ENCODE results near the gene LPAR4. TPM values are rescaled to one million over a fixed set of nuclear protein-coding genes. Genes with fewer than 3 reads are reported as not detected.

LPAR4 gene
- polyA plus RNA-seq, 1 donor from 2014 or later, result 2.8 TPM

- Histone ChIP-seq H3K36me3 (ENCODE audit: insufficient read depth, low read length) (no peaks in the 10 kb centered on the region), H3K9me3 (ENCODE audit: low read length) (no peaks in the 10 kb centered on the region), H3K9ac (ENCODE audit: low read length) (no peak overlapping the region), H3K4me2 (ENCODE audit: low read length) (no peak overlapping the region), H3K4me3 (ENCODE audit: low read length) (no peak overlapping the region), H3K9me2 (ENCODE audit: insufficient read depth, low read length) (no peaks in the 10 kb centered on the region), H4K20me1 (ENCODE audit: insufficient read depth) (no peaks in the 10 kb centered on the region), H3K27ac (ENCODE audit: low read length) (no peak overlapping the region), H3F3A (ENCODE audit: insufficient read depth, low read length, poor library complexity, severe bottlenecking) (no peaks in the 10 kb centered on the region), H2AFZ (ENCODE audit: low read depth, low read length) (no peak overlapping the region), H3K27me3 (ENCODE audit: insufficient read depth, low read depth, low read length) (no peaks in the 10 kb centered on the region), H3K79me2 (replicated peaks; ENCODE audit: insufficient read depth, low read length) (no peaks in the 10 kb centered on the region)
- TF ChIP-seq POLR2AphosphoS5 (IDR thresholded peaks at IDR 0.05) (no peak), RAD21 (conservative IDR thresholded peaks at IDR 0.05) (no peak), TAF1 (IDR thresholded peaks at IDR 0.05; ENCODE audit: low read depth) (no peak), EP300 (conservative IDR thresholded peaks at IDR 0.05; ENCODE audit: poor library complexity, severe bottlenecking) (no peak), MXI1 (conservative IDR thresholded peaks at IDR 0.05; ENCODE audit: poor library complexity, severe bottlenecking) (no peak), SMC3 (conservative IDR thresholded peaks at IDR 0.05; ENCODE audit: poor library complexity) (no peak)
These were observed 39.3 kb upstream of the LPAR4 start for GRCh38 chrX:78708262-78708661.

DNA sequence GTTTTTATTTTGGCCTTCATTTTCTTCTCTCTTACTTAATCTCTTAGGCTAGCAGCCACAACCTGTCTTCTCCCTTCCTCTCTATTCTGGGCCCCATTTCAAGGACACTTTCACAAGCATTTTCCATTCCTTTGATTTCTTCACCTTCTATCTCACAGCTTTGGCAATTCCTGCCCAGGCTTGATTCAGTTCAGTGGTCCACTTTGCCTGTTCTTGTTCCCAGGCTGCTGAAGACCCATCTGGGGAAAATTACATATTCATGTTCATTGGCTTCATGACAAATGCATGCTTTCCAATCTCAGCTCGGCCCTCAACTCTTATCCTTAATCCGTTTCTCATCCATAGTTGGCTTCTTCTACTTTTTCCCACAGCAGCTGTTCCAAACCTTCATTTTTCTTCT is 38.7 kb upstream of the LPAR4 start:
- Histone ChIP-seq H3K9ac (ENCODE audit: low read length) (no peak overlapping the region), H4K20me1 (ENCODE audit: insufficient read depth) (no peaks in the 10 kb centered on the region), H3K4me3 (ENCODE audit: low read length) (no peak overlapping the region), H3K79me2 (replicated peaks; ENCODE audit: insufficient read depth, low read length) (no peaks in the 10 kb centered on the region), H3K27ac (ENCODE audit: low read length) (no peak overlapping the region), H3F3A (ENCODE audit: insufficient read depth, low read length, poor library complexity, severe bottlenecking) (no peaks in the 10 kb centered on the region), H3K9me2 (ENCODE audit: insufficient read depth, low read length) (no peaks in the 10 kb centered on the region), H3K36me3 (ENCODE audit: insufficient read depth, low read length) (no peaks in the 10 kb centered on the region), H3K27me3 (ENCODE audit: insufficient read depth, low read depth, low read length) (no peaks in the 10 kb centered on the region), H2AFZ (ENCODE audit: low read depth, low read length) (no peak overlapping the region), H3K9me3 (ENCODE audit: low read length) (no peaks in the 10 kb centered on the region), H3K4me2 (ENCODE audit: low read length) (no peak overlapping the region)
- no peak for TF ChIP-seq EZH2 (IDR thresholded peaks at IDR 0.05; ENCODE audit: borderline replicate concordance, insufficient read depth, low read length, poor library complexity, severe bottlenecking)
- TF ChIP-seq EP300 (conservative IDR thresholded peaks at IDR 0.05; ENCODE audit: poor library complexity, severe bottlenecking), result no peak
- no peak for TF ChIP-seq MXI1 (conservative IDR thresholded peaks at IDR 0.05; ENCODE audit: poor library complexity, severe bottlenecking)
- no peak for TF ChIP-seq REST (IDR thresholded peaks at IDR 0.05; ENCODE audit: borderline replicate concordance)

DNA sequence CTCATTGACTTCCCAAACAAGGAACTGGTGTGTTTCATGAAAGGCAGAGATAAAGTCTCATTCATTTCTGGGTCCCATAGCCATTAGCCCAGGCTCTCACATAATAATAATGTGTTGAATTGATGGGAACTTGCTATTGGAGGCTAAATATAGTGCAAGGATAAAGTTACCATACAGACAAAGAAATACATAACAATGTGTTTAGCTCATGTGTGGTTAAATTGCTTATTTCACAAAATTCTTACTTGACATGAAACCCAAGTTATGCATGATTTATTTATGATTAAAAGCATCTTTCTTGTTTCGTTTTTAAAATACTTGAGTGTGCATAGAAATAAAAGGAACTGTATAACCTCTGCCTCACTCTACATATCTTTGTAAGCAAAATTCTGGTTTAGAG is 37.3 kb upstream of the LPAR4 start:
- Histone ChIP-seq H3K9me3 (ENCODE audit: low read length) (no peaks in the 10 kb centered on the region), H3K79me2 (replicated peaks; ENCODE audit: insufficient read depth, low read length) (no peaks in the 10 kb centered on the region), H3K9me2 (ENCODE audit: insufficient read depth, low read length) (no peaks in the 10 kb centered on the region), H3K27me3 (ENCODE audit: insufficient read depth, low read depth, low read length) (no peaks in the 10 kb centered on the region), H3K36me3 (ENCODE audit: insufficient read depth, low read length) (no peaks in the 10 kb centered on the region), H2AFZ (ENCODE audit: low read depth, low read length) (no peak overlapping the region), H3K4me2 (ENCODE audit: low read length) (no peak overlapping the region), H3K9ac (ENCODE audit: low read length) (no peak overlapping the region), H3K27ac (ENCODE audit: low read length) (no peak overlapping the region), H3K4me3 (ENCODE audit: low read length) (no peak overlapping the region), H4K20me1 (ENCODE audit: insufficient read depth) (no peaks in the 10 kb centered on the region), H3F3A (ENCODE audit: insufficient read depth, low read length, poor library complexity, severe bottlenecking) (no peaks in the 10 kb centered on the region)
- TF ChIP-seq REST (IDR thresholded peaks at IDR 0.05; ENCODE audit: borderline replicate concordance), result no peak
- no peak for TF ChIP-seq MXI1 (conservative IDR thresholded peaks at IDR 0.05; ENCODE audit: poor library complexity, severe bottlenecking)
- no peak for TF ChIP-seq SMC3 (conservative IDR thresholded peaks at IDR 0.05; ENCODE audit: poor library complexity)
- TF ChIP-seq EZH2 (IDR thresholded peaks at IDR 0.05; ENCODE audit: borderline replicate concordance, insufficient read depth, low read length, poor library complexity, severe bottlenecking), result no peak
- no peak for TF ChIP-seq TAF1 (IDR thresholded peaks at IDR 0.05; ENCODE audit: low read depth)
- TF ChIP-seq, protein P1, sequence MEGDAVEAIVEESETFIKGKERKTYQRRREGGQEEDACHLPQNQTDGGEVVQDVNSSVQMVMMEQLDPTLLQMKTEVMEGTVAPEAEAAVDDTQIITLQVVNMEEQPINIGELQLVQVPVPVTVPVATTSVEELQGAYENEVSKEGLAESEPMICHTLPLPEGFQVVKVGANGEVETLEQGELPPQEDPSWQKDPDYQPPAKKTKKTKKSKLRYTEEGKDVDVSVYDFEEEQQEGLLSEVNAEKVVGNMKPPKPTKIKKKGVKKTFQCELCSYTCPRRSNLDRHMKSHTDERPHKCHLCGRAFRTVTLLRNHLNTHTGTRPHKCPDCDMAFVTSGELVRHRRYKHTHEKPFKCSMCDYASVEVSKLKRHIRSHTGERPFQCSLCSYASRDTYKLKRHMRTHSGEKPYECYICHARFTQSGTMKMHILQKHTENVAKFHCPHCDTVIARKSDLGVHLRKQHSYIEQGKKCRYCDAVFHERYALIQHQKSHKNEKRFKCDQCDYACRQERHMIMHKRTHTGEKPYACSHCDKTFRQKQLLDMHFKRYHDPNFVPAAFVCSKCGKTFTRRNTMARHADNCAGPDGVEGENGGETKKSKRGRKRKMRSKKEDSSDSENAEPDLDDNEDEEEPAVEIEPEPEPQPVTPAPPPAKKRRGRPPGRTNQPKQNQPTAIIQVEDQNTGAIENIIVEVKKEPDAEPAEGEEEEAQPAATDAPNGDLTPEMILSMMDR (IDR thresholded peaks at IDR 0.05; ENCODE audit: poor library complexity, severe bottlenecking), result no peak
- no peak for TF ChIP-seq RAD21 (conservative IDR thresholded peaks at IDR 0.05)
- no peak for TF ChIP-seq EP300 (conservative IDR thresholded peaks at IDR 0.05; ENCODE audit: poor library complexity, severe bottlenecking)

Measured in neural cell (in vitro differentiated cells).